Ishikawa (cell line): ENCODE data around the gene ZDHHC8.

Experiments
- CEBPB ChIP-seq: IDR thresholded peaks from 2 replicates; pipeline ENCODE4 v1.6.1; 2012
- CREB1 ChIP-seq: IDR thresholded peaks from 2 replicates; pipeline ENCODE4 v1.6.1; 2012; ENCODE audit warnings: low read depth
- EGR1 ChIP-seq: IDR thresholded peaks from 2 replicates; pipeline ENCODE4 v1.6.1; 2012
- EP300 ChIP-seq: IDR thresholded peaks from 2 replicates; pipeline ENCODE4 v1.6.1; 2012; ENCODE audit warnings: borderline replicate concordance
- FOXM1 ChIP-seq: IDR thresholded peaks from 2 replicates; pipeline ENCODE4 v1.6.1; 2012; ENCODE audit warnings: low read depth, borderline replicate concordance
- MAX ChIP-seq: IDR thresholded peaks from 2 replicates; pipeline ENCODE4 v1.6.1; 2012
- NFIC ChIP-seq: IDR thresholded peaks from 2 replicates; pipeline ENCODE4 v1.6.1; 2012
- RAD21 ChIP-seq: IDR thresholded peaks from 2 replicates; pipeline ENCODE4 v1.6.1; 2012; ENCODE audit warnings: low read depth
- REST ChIP-seq: IDR thresholded peaks from 2 replicates; pipeline ENCODE4 v1.6.1; 2012; ENCODE audit warnings: low read depth, mild to moderate bottlenecking
- TAF1 ChIP-seq: IDR thresholded peaks from 2 replicates; pipeline ENCODE4 v1.6.1; 2012; ENCODE audit warnings: low read depth, mild to moderate bottlenecking
- TCF12 ChIP-seq: IDR thresholded peaks from 2 replicates; pipeline ENCODE4 v1.6.1; 2012; ENCODE audit warnings: low read depth
- TEAD4 ChIP-seq: IDR thresholded peaks from 2 replicates; pipeline ENCODE4 v1.6.1; 2012
- USF1 ChIP-seq: IDR thresholded peaks from 2 replicates; pipeline ENCODE4 v1.6.1; 2012
- YY1 ChIP-seq: IDR thresholded peaks from 2 replicates; pipeline ENCODE4 v1.6.1; 2012; ENCODE audit warnings: low read depth
- ZBTB7A ChIP-seq: IDR thresholded peaks from 2 replicates; pipeline ENCODE4 v1.6.1; 2012; ENCODE audit warnings: low read depth

Gene ZDHHC8

GRCh38 chr22:20166703-20167102 is 35.1 kb downstream of the ZDHHC8 start:
- TF ChIP-seq CEBPB (no peak), USF1 (no peak), YY1 (no peak), ZBTB7A (no peak), TEAD4 (no peak), CREB1 (no peak), TCF12 (no peak)

GRCh38 chr22:20167643-20168322 is 36.2 kb downstream of the ZDHHC8 start:
- no peak for TF ChIP-seq EGR1
- TF ChIP-seq REST: peak; percentile 76

- TF ChIP-seq TAF1: no peak
- no peak for TF ChIP-seq CREB1
- no peak for TF ChIP-seq TCF12
- no peak for TF ChIP-seq ZBTB7A
- TF ChIP-seq MAX: no peak
- TF ChIP-seq CEBPB: no peak
- no peak for TF ChIP-seq FOXM1
- no peak for TF ChIP-seq EP300
Observed at GRCh38 chr22:20169253-20169822, 37.7 kb downstream of the ZDHHC8 start.

GRCh38 chr22:20170170-20170569 is 38.6 kb downstream of the ZDHHC8 start:
- TF ChIP-seq FOXM1: no peak
- no peak for TF ChIP-seq TAF1

- TF ChIP-seq YY1: no peak
Observed at GRCh38 chr22:20171288-20172140, 39.9 kb downstream of the ZDHHC8 start.

- TF ChIP-seq TCF12 (no peak), YY1 (no peak), REST (no peak), CEBPB (no peak), ZBTB7A (no peak), NFIC (no peak), MAX (no peak), RAD21 (no peak), EGR1 (no peak)
Observed at GRCh38 chr22:20172141-20172613, 40.6 kb downstream of the ZDHHC8 start.

- TF ChIP-seq ZBTB7A: no peak
- TF ChIP-seq TCF12: no peak
- no peak for TF ChIP-seq EGR1
- TF ChIP-seq FOXM1: no peak
- TF ChIP-seq CREB1: no peak
- no peak for TF ChIP-seq REST
- no peak for TF ChIP-seq EP300
- TF ChIP-seq YY1: no peak
- no peak for TF ChIP-seq TEAD4
- no peak for TF ChIP-seq USF1
- TF ChIP-seq CEBPB: no peak
Observed at GRCh38 chr22:20173246-20173645, 41.6 kb downstream of the ZDHHC8 start.
